Measurements from ENCODE around the gene CDKN1A. TPM values are rescaled to one million over a fixed set of nuclear protein-coding genes. Genes with fewer than 3 reads are reported as not detected.
A peak's percentile ranks its signal among the peaks of the same experiment; 100 is the strongest.

CDKN1A gene
- total RNA-seq, 4 donors from 2014 or later, result 110 to 346 (median 260) TPM

- intact Hi-C loops (cut with DNase I; ENCODE audit: low total_unique reads), result no loop called here
- ATAC-seq, result peak; percentile 69 to 79
Observed at GRCh38 chr6:36735110-36736071, 56.9 kb downstream of the CDKN1A start.

More at GRCh38 chr6:36735110-36736071, 56.9 kb downstream of the CDKN1A start:
- Histone ChIP-seq H3K9me3 (no peaks in the 10 kb centered on the region), H3K4me1 (peaks cover 18 to 20% of the 10 kb centered on the region in 2 donors), H3K27ac (peak overlapping the region; percentile 72 to 81 (median 80)), H3K4me3 (peak overlapping the region; percentile 22 to 47 (median 31)), H3K36me3 (no peaks in the 10 kb centered on the region), H3K27me3 (no peaks in the 10 kb centered on the region)
- TF ChIP-seq POLR2A (IDR thresholded peaks at IDR 0.05), result no peak
- peak in 1 of 5 experiments; percentile 4 for TF ChIP-seq CTCF (IDR thresholded peaks at IDR 0.05 in 4 of 5, conservative IDR thresholded peaks at IDR 0.05 in 1 of 5)
- in situ Hi-C loops (cut with MboI; ENCODE audit: low sequenced_read_pairs in 4 of 4), result no loop called here
- peak; percentile 55 to 73 for DNase-seq

Other genes with a start within 250 kb of the CDKN1A start
- not detected for gene PXT1, start 235.9 kb upstream of the CDKN1A start, total RNA-seq
- 10 to 100 TPM; 28.7 to 39.7 (median 32.9) TPM for gene KCTD20, start 235.7 kb upstream of the CDKN1A start, total RNA-seq
- 10 to 100 TPM; 10.8 to 14.8 (median 12.7) TPM for gene STK38, start 131.2 kb upstream of the CDKN1A start, total RNA-seq
- gene SRSF3, start 84.4 kb upstream of the CDKN1A start, total RNA-seq, result 100 to 1,000 TPM in 1 of 4 donors, 10 to 100 TPM in 3; 66.3 to 118 (median 83.2) TPM
- under 1 TPM in 1 of 4 donors, not detected in 3; 0.09 TPM for gene RAB44, start 19.1 kb downstream of the CDKN1A start, total RNA-seq
- gene CPNE5, start 160.7 kb downstream of the CDKN1A start, total RNA-seq, result under 1 TPM in 1 of 4 donors, not detected in 3; 0.11 TPM
- 10 to 100 TPM in 3 of 4 donors, 1 to 10 TPM in 1; 5.4 to 18.7 (median 16.8) TPM for gene PPIL1, start 196.1 kb downstream of the CDKN1A start, total RNA-seq
- gene C6orf89, start 207.2 kb downstream of the CDKN1A start, total RNA-seq, result 10 to 100 TPM; 30.8 to 53.2 (median 38.8) TPM